Esophagus muscularis mucosa (tissue), 4 donors: ENCODE data around the gene REC8. TPM values are rescaled to one million over a fixed set of nuclear protein-coding genes. Genes with fewer than 3 reads are reported as not detected.

Experiments
- DNase-seq: peaks from one replicate; pipeline ENCODE4 v3.0.0-alpha.2; 2017; ENCODE audit errors: extremely low spot score
- H3K27ac ChIP-seq, 4 donors: fragments of 200-600 bp; sonication (generic); replicated peaks in 1 of 4; 1 replicate in 3 of 4; 2 replicates in 1 of 4; pipeline ENCODE4 v1.5.1; 2016 to 2019; ENCODE audit warnings: mild to moderate bottlenecking in 1 of 4
- H3K27me3 ChIP-seq, 4 donors: fragments of 200-600 bp; sonication (generic); one replicate each; pipeline versions ENCODE4 v1.5.1 to v1.6.0; 2016 to 2019
- H3K36me3 ChIP-seq, 4 donors: fragments of 200-600 bp; sonication (generic); one replicate each; pipeline ENCODE4 v1.5.1; 2016 to 2019
- H3K4me1 ChIP-seq, 4 donors: fragments of 200-600 bp; sonication (generic); one replicate each; pipeline ENCODE4 v1.5.1; 2016 to 2019
- H3K4me3 ChIP-seq, 4 donors: fragments of 200-600 bp; sonication (generic); 1 replicate in 2 of 4; 2 replicates in 2 of 4; pipeline ENCODE4 v1.5.1; 2016 to 2019; ENCODE audit warnings: mild to moderate bottlenecking in 4 of 4, moderate library complexity in 1 of 4
- H3K9me3 ChIP-seq, 4 donors: fragments of 200-600 bp; sonication (generic); 1 replicate in 3 of 4; 2 replicates in 1 of 4; pipeline ENCODE4 v1.5.1; 2016 to 2019
- EP300 ChIP-seq: sonication (generic); formaldehyde crosslinking; IDR thresholded peaks from one replicate; pipeline ENCODE4 v1.6.1; 2017; ENCODE audit warnings: antibody characterized with exemption
- POLR2A ChIP-seq: fragments of 450-650 bp; IDR thresholded peaks from one replicate; pipeline ENCODE4 v1.6.1; 2017; ENCODE audit warnings: antibody characterized with exemption, moderate library complexity, mild to moderate bottlenecking, low read depth
- POLR2AphosphoS5 ChIP-seq, 2 donors: sonication (generic); formaldehyde crosslinking; IDR thresholded peaks; one replicate each; pipeline ENCODE4 v1.6.1; 2017; ENCODE audit warnings: antibody characterized with exemption in 2 of 2
- WGBS: methylation state at CpG from one replicate; pipeline ENCODE4 v1.1.5; 2018; 5-methylcytosine and 5-hydroxymethylcytosine counted together
- intact Hi-C: fragments of 100-400 bp; cut with DNase I; formaldehyde crosslinking; loops from one replicate; pipeline ENCODE4 v1.15.1; 2023
- total RNA-seq, 4 donors: library from RNA; depleted of rRNA; stranded (reverse); fragments of >200 nt; gene quantifications; one replicate each; pipeline versions ENCODE4 v1.1.0 to v1.2.1, GENCODE V29; 2016
- TF ChIP-seq, protein P1 (sequence below), 3 experiments: fragments of 200-600 bp in 2 of 3; fragments of 450-650 bp in 1 of 3; sonication (generic) in 2 of 3; IDR thresholded peaks; one replicate each; pipeline ENCODE4 v1.5.1; 2017 to 2019; ENCODE audit warnings: antibody characterized with exemption in 3 of 3, mild to moderate bottlenecking in 2 of 3, moderate library complexity in 1 of 3

REC8 gene
- total RNA-seq, 4 donors from 2014 or later: 4.6 to 5.9 (median 5.0) TPM

DNA sequence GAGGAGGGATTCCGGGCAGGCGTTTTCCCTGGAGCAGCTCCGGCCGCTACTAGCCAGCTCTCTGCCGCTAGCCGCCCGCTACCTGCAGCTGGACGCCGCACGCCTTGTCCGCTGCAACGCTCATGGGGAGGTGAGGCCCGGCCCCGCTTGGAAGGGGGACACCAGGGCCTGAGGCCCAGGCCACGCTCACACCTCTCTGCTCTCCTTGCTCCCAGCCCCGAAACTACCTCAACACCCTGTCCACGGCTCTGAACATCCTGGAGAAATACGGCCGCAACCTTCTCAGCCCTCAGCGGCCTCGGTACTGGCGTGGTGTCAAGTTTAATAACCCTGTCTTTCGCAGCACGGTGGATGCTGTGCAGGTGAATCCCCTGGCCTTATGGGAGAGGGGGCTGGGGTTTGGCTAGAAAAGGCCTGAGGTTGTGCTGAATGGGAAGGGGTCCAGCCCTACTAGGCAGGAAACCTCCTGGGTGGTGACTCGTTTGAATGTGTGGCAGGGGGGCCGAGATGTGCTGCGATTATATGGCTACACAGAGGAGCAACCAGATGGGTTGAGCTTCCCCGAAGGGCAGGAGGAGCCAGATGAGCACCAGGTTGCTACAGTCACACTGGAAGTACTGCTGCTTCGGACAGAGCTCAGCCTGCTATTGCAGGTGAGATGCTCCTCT, 24.0 kb upstream of the REC8 start:
- DNase-seq: no peak
- Histone ChIP-seq H3K4me3 (peak overlapping the region; percentile 63 to 92 (median 78)), H3K27ac (peak overlapping the region; percentile 88 to 94 (median 90)), H3K4me1 (peaks cover 17 to 47% (median 38%) of the 10 kb centered on the region in 4 donors), H3K27me3 (no peaks in the 10 kb centered on the region), H3K36me3 (peaks cover 27 to 53% (median 47%) of the 10 kb centered on the region in 4 donors), H3K9me3 (no peaks in the 10 kb centered on the region)
- intact Hi-C loops: loop anchor here (10.0 kb wide), 1 partner anchor 287 kb away; no protein-coding TSS in a partner anchor
- TF ChIP-seq POLR2A (no peak), EP300 (no peak), POLR2AphosphoS5 (IDR thresholded peaks at IDR 0.05) (no peak)
- TF ChIP-seq, protein P1, sequence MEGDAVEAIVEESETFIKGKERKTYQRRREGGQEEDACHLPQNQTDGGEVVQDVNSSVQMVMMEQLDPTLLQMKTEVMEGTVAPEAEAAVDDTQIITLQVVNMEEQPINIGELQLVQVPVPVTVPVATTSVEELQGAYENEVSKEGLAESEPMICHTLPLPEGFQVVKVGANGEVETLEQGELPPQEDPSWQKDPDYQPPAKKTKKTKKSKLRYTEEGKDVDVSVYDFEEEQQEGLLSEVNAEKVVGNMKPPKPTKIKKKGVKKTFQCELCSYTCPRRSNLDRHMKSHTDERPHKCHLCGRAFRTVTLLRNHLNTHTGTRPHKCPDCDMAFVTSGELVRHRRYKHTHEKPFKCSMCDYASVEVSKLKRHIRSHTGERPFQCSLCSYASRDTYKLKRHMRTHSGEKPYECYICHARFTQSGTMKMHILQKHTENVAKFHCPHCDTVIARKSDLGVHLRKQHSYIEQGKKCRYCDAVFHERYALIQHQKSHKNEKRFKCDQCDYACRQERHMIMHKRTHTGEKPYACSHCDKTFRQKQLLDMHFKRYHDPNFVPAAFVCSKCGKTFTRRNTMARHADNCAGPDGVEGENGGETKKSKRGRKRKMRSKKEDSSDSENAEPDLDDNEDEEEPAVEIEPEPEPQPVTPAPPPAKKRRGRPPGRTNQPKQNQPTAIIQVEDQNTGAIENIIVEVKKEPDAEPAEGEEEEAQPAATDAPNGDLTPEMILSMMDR (IDR thresholded peaks at IDR 0.05): no peak
- WGBS: 12% methylated on average over 11 of the region's 29 CpGs

- 92% methylated on average over 3 of the region's 3 CpGs for WGBS
- no peaks in the 10 kb centered on the region for H3K27me3 ChIP-seq
Observed at GRCh38 chr14:24149302-24149969, 22.4 kb upstream of the REC8 start.

DNA sequence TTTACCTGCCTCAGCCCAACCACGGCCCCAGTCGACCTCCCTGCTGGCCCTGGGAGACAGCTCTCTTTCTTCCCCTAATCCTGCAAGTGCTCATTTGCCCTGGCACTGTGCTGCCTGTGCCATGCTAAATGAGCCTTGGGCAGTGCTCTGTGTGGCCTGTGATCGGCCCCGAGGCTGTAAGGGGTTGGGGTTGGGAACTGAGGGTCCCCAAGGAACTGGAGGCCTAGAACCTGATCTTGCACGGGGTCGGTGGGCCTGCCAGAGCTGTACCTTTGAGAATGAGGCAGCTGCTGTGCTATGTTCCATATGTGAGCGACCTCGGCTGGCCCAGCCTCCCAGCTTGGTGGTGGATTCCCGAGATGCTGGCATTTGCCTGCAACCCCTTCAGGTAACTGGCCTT, 21.8 kb upstream of the REC8 start:
- TF ChIP-seq EP300 (no peak), POLR2A (no peak), POLR2AphosphoS5 (IDR thresholded peaks at IDR 0.05) (no peak)
- TF ChIP-seq, protein P1 (IDR thresholded peaks at IDR 0.05): no peak
- Histone ChIP-seq H3K27ac (no peak overlapping the region), H3K9me3 (no peaks in the 10 kb centered on the region), H3K36me3 (peaks cover 37 to 65% (median 60%) of the 10 kb centered on the region in 4 donors), H3K4me1 (peaks cover 17 to 44% (median 34%) of the 10 kb centered on the region in 4 donors), H3K4me3 (no peak overlapping the region), H3K27me3 (no peaks in the 10 kb centered on the region)
- intact Hi-C loops: no loop called here
- DNase-seq: no peak
- 92% methylated on average over 9 of the region's 9 CpGs for WGBS

More at GRCh38 chr14:24149302-24149969, 22.4 kb upstream of the REC8 start:
- TF ChIP-seq EP300: no peak
- no peak for TF ChIP-seq POLR2A
- Histone ChIP-seq H3K4me1 (peaks cover 17 to 47% (median 38%) of the 10 kb centered on the region in 4 donors), H3K9me3 (no peaks in the 10 kb centered on the region), H3K4me3 (no peak overlapping the region), H3K27ac (no peak overlapping the region), H3K36me3 (peaks cover 31 to 59% (median 53%) of the 10 kb centered on the region in 4 donors)
- DNase-seq: no peak
- intact Hi-C loops: loop anchor here (10.0 kb wide), 1 partner anchor 285 kb away; no protein-coding TSS in a partner anchor

DNA sequence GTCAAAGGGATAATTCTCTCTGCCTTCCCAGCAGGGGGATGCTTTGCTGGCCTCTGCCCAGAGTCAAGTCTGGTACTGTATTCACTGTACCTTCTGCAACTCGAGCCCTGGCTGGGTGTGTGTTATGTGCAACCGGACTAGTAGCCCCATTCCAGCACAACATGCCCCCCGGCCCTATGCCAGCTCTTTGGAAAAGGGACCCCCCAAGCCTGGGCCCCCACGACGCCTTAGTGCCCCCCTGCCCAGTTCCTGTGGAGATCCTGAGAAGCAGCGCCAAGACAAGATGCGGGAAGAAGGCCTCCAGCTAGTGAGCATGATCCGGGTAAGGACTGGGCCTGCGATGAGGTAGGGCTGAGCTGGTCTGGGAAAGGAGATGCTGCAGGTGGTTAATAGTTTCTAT, 21.3 kb upstream of the REC8 start:
- 87% methylated on average over 7 of the region's 9 CpGs for WGBS
- Histone ChIP-seq H3K27ac (no peak overlapping the region), H3K4me1 (peaks cover 13 to 39% (median 29%) of the 10 kb centered on the region in 4 donors), H3K4me3 (no peak overlapping the region), H3K27me3 (no peaks in the 10 kb centered on the region), H3K36me3 (peaks cover 42 to 70% (median 65%) of the 10 kb centered on the region in 4 donors), H3K9me3 (no peaks in the 10 kb centered on the region)
- TF ChIP-seq, protein P1 (IDR thresholded peaks at IDR 0.05): no peak
- no peak for TF ChIP-seq POLR2A
- TF ChIP-seq POLR2AphosphoS5 (IDR thresholded peaks at IDR 0.05): no peak
- TF ChIP-seq EP300: no peak
- DNase-seq: no peak
- intact Hi-C loops: no loop called here

- H3K4me3 ChIP-seq: no peak overlapping the region
- DNase-seq: no peak
- intact Hi-C loops: no loop called here
- no peak for TF ChIP-seq EP300
- TF ChIP-seq POLR2A: no peak
- TF ChIP-seq, protein P1 (IDR thresholded peaks at IDR 0.05): no peak
- no peak for TF ChIP-seq POLR2AphosphoS5 (IDR thresholded peaks at IDR 0.05)
- H3K36me3 ChIP-seq: peaks cover 47 to 74% (median 69%) of the 10 kb centered on the region in 4 donors
- no peaks in the 10 kb centered on the region for H3K27me3 ChIP-seq
- H3K9me3 ChIP-seq: no peaks in the 10 kb centered on the region
- 85% methylated on average over 5 of the region's 9 CpGs for WGBS
- no peak overlapping the region for H3K27ac ChIP-seq
- H3K4me1 ChIP-seq: peaks cover 8 to 34% (median 25%) of the 10 kb centered on the region in 4 donors
Observed at GRCh38 chr14:24150993-24151392, 20.9 kb upstream of the REC8 start.
